Measurements from ENCODE around the gene GZF1.

GRCh38 chr20:23331450-23332350 is 30.3 kb upstream of the GZF1 start:
- no peak for TF ChIP-seq REST (IDR thresholded peaks at IDR 0.05; ENCODE audit: insufficient replicate concordance, low read depth)
- TF ChIP-seq POLR2AphosphoS5 (IDR thresholded peaks at IDR 0.05; ENCODE audit: low read depth) = no peak
- no peak for TF ChIP-seq CTCF (IDR thresholded peaks at IDR 0.05; ENCODE audit: insufficient read depth, low read length)
- no peak for TF ChIP-seq SPI1 (IDR thresholded peaks at IDR 0.05; ENCODE audit: borderline replicate concordance, low read depth)
